Measurements from ENCODE around the gene EIF3D. TPM values are rescaled to one million over a fixed set of nuclear protein-coding genes. Genes with fewer than 3 reads are reported as not detected.

EIF3D gene
- total and polyA plus RNA-seq, 2 experiments from 2014 or later = 148 to 381 TPM

DNA sequence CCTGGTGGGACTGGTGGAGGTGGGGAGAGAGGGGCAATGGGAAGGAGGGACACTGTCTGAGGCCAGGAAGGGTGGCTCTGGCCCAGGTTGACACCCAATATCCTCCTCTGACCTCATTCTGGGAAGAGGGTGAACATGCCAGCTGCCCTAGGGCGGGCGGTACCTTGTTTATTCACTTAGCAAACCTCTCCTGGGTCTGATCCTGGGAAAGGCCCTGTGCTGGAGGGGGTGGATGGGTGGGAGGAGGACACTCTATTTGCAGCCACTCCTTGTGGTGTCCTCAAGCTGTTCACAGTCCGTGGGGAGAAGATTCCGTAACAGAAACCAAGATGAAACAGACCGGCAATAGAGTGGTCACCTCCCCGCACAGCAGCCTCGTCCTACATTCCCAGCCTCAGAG lies 49.7 kb upstream of the EIF3D start:
- Histone ChIP-seq H3K36me3 (ENCODE audit: insufficient read depth) (no peaks in the 10 kb centered on the region), H3K27ac (ENCODE audit: low read depth) (no peak overlapping the region), H3F3A (replicated peaks; ENCODE audit: low read depth) (no peaks in the 10 kb centered on the region), H2AFZ (no peak overlapping the region), H3K4me3 (no peak overlapping the region), H3K79me2 (replicated peaks; ENCODE audit: insufficient read depth) (no peaks in the 10 kb centered on the region), H4K20me1 (replicated peaks; ENCODE audit: insufficient read depth) (no peaks in the 10 kb centered on the region), H3K9me2 (ENCODE audit: insufficient read depth) (0 out of 2 replicates have a peak, but pooled peaks cover 2% of the 10 kb centered on the region), H3K4me1 (ENCODE audit: insufficient read depth) (no peaks in the 10 kb centered on the region), H3K4me2 (no peak overlapping the region), H3K27me3 (ENCODE audit: insufficient read depth) (no peaks in the 10 kb centered on the region)
- DNase-seq (ENCODE audit: low spot score) = no peak
- H3K4me1 Mint-ChIP-seq = no peaks in the 10 kb centered on the region
- H3K9me3 Mint-ChIP-seq = no peaks in the 10 kb centered on the region; the same call in 2 of the 3 replicates
- TF ChIP-seq, protein P1, sequence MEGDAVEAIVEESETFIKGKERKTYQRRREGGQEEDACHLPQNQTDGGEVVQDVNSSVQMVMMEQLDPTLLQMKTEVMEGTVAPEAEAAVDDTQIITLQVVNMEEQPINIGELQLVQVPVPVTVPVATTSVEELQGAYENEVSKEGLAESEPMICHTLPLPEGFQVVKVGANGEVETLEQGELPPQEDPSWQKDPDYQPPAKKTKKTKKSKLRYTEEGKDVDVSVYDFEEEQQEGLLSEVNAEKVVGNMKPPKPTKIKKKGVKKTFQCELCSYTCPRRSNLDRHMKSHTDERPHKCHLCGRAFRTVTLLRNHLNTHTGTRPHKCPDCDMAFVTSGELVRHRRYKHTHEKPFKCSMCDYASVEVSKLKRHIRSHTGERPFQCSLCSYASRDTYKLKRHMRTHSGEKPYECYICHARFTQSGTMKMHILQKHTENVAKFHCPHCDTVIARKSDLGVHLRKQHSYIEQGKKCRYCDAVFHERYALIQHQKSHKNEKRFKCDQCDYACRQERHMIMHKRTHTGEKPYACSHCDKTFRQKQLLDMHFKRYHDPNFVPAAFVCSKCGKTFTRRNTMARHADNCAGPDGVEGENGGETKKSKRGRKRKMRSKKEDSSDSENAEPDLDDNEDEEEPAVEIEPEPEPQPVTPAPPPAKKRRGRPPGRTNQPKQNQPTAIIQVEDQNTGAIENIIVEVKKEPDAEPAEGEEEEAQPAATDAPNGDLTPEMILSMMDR (conservative IDR thresholded peaks at IDR 0.05; ENCODE audit: low read depth in 2 of 2) = no peak
- TF ChIP-seq ZNF114 (CRISPR knock-in tag; IDR thresholded peaks at IDR 0.05) (no peak), CREB1 (CRISPR knock-in tag; IDR thresholded peaks at IDR 0.05; ENCODE audit: low read depth) (no peak), ZNF331 (CRISPR knock-in tag; IDR thresholded peaks at IDR 0.05; ENCODE audit: low read depth) (no peak), NANOG (IDR thresholded peaks at IDR 0.05; ENCODE audit: borderline replicate concordance) (no peak), EZH2 (IDR thresholded peaks at IDR 0.05; ENCODE audit: low read depth, unreplicated experiment) (no peak), STAT1 (IDR thresholded peaks at IDR 0.05; ENCODE audit: unreplicated experiment) (no peak), JUNB (IDR thresholded peaks at IDR 0.05; ENCODE audit: unreplicated experiment) (no peak), POLR2AphosphoS5 (IDR thresholded peaks at IDR 0.05; ENCODE audit: low read depth) (no peak), EZH2phosphoT487 (IDR thresholded peaks at IDR 0.05; ENCODE audit: unreplicated experiment) (no peak)
- TF ChIP-seq, protein P2, sequence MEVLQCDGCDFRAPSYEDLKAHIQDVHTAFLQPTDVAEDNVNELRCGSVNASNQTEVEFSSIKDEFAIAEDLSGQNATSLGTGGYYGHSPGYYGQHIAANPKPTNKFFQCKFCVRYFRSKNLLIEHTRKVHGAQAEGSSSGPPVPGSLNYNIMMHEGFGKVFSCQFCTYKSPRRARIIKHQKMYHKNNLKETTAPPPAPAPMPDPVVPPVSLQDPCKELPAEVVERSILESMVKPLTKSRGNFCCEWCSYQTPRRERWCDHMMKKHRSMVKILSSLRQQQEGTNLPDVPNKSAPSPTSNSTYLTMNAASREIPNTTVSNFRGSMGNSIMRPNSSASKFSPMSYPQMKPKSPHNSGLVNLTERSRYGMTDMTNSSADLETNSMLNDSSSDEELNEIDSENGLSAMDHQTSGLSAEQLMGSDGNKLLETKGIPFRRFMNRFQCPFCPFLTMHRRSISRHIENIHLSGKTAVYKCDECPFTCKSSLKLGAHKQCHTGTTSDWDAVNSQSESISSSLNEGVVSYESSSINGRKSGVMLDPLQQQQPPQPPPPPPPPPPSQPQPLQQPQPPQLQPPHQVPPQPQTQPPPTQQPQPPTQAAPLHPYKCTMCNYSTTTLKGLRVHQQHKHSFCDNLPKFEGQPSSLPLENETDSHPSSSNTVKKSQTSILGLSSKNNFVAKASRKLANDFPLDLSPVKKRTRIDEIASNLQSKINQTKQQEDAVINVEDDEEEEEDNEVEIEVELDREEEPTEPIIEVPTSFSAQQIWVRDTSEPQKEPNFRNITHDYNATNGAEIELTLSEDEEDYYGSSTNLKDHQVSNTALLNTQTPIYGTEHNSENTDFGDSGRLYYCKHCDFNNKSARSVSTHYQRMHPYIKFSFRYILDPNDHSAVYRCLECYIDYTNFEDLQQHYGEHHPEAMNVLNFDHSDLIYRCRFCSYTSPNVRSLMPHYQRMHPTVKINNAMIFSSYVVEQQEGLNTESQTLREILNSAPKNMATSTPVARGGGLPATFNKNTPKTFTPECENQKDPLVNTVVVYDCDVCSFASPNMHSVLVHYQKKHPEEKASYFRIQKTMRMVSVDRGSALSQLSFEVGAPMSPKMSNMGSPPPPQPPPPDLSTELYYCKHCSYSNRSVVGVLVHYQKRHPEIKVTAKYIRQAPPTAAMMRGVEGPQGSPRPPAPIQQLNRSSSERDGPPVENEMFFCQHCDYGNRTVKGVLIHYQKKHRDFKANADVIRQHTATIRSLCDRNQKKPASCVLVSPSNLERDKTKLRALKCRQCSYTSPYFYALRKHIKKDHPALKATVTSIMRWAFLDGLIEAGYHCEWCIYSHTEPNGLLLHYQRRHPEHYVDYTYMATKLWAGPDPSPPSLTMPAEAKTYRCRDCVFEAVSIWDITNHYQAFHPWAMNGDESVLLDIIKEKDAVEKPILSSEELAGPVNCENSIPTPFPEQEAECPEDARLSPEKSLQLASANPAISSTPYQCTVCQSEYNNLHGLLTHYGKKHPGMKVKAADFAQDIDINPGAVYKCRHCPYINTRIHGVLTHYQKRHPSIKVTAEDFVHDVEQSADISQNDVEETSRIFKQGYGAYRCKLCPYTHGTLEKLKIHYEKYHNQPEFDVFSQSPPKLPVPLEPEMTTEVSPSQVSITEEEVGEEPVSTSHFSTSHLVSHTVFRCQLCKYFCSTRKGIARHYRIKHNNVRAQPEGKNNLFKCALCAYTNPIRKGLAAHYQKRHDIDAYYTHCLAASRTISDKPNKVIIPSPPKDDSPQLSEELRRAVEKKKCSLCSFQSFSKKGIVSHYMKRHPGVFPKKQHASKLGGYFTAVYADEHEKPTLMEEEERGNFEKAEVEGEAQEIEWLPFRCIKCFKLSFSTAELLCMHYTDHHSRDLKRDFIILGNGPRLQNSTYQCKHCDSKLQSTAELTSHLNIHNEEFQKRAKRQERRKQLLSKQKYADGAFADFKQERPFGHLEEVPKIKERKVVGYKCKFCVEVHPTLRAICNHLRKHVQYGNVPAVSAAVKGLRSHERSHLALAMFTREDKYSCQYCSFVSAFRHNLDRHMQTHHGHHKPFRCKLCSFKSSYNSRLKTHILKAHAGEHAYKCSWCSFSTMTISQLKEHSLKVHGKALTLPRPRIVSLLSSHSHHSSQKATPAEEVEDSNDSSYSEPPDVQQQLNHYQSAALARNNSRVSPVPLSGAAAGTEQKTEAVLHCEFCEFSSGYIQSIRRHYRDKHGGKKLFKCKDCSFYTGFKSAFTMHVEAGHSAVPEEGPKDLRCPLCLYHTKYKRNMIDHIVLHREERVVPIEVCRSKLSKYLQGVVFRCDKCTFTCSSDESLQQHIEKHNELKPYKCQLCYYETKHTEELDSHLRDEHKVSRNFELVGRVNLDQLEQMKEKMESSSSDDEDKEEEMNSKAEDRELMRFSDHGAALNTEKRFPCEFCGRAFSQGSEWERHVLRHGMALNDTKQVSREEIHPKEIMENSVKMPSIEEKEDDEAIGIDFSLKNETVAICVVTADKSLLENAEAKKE (CRISPR knock-in tag; IDR thresholded peaks at IDR 0.05) = no peak
- TF ChIP-seq, protein P3, sequence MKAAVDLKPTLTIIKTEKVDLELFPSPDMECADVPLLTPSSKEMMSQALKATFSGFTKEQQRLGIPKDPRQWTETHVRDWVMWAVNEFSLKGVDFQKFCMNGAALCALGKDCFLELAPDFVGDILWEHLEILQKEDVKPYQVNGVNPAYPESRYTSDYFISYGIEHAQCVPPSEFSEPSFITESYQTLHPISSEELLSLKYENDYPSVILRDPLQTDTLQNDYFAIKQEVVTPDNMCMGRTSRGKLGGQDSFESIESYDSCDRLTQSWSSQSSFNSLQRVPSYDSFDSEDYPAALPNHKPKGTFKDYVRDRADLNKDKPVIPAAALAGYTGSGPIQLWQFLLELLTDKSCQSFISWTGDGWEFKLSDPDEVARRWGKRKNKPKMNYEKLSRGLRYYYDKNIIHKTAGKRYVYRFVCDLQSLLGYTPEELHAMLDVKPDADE (IDR thresholded peaks at IDR 0.05) = no peak
- TF ChIP-seq, protein P4, sequence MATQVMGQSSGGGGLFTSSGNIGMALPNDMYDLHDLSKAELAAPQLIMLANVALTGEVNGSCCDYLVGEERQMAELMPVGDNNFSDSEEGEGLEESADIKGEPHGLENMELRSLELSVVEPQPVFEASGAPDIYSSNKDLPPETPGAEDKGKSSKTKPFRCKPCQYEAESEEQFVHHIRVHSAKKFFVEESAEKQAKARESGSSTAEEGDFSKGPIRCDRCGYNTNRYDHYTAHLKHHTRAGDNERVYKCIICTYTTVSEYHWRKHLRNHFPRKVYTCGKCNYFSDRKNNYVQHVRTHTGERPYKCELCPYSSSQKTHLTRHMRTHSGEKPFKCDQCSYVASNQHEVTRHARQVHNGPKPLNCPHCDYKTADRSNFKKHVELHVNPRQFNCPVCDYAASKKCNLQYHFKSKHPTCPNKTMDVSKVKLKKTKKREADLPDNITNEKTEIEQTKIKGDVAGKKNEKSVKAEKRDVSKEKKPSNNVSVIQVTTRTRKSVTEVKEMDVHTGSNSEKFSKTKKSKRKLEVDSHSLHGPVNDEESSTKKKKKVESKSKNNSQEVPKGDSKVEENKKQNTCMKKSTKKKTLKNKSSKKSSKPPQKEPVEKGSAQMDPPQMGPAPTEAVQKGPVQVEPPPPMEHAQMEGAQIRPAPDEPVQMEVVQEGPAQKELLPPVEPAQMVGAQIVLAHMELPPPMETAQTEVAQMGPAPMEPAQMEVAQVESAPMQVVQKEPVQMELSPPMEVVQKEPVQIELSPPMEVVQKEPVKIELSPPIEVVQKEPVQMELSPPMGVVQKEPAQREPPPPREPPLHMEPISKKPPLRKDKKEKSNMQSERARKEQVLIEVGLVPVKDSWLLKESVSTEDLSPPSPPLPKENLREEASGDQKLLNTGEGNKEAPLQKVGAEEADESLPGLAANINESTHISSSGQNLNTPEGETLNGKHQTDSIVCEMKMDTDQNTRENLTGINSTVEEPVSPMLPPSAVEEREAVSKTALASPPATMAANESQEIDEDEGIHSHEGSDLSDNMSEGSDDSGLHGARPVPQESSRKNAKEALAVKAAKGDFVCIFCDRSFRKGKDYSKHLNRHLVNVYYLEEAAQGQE (IDR thresholded peaks at IDR 0.05; ENCODE audit: unreplicated experiment) = no peak
- no peak for ATAC-seq
- no peak overlapping the region for H3K4me3 Mint-ChIP-seq
- H3K27ac Mint-ChIP-seq = no peak overlapping the region
- no peaks in the 10 kb centered on the region for H3K36me3 Mint-ChIP-seq (ENCODE audit: low read depth)
- H3K27me3 Mint-ChIP-seq (ENCODE audit: insufficient read depth, low read depth, poor library complexity) = peaks cover 8% of the 10 kb centered on the region

Measured in GM23338 (cell line).